Measurements from ENCODE around the gene XRN2. TPM values are rescaled to one million over a fixed set of nuclear protein-coding genes. Genes with fewer than 3 reads are reported as not detected.

Gene XRN2
- total RNA-seq, 4 donors from 2014 or later: 55.5 to 80.8 (median 68.4) TPM

DNA sequence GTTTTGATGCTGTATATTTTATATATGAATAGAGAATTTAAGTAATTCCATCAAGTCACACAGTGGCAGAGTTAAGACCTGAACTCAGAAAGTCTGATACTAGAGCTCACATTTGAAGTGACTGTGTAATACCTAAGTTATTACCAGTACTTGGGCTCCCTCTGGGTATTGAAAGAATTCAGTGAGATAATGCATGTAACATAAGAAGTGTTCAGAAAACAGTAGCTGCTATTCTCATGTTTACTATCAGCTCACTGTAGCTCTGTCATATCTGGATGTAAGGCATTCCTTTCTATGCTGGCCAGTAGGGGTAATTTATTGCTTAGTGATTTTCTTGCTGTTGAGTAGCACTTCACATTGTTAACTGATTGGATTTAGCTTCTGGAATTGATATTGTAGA is 49.6 kb downstream of the XRN2 start:
- H3K27me3 ChIP-seq: no peaks in the 10 kb centered on the region
- no peak for TF ChIP-seq POLR2AphosphoS5 (IDR thresholded peaks at IDR 0.05)
- no peak for TF ChIP-seq POLR2A (IDR thresholded peaks at IDR 0.05)
- TF ChIP-seq EP300 (IDR thresholded peaks at IDR 0.05): no peak
- TF ChIP-seq, protein P1, sequence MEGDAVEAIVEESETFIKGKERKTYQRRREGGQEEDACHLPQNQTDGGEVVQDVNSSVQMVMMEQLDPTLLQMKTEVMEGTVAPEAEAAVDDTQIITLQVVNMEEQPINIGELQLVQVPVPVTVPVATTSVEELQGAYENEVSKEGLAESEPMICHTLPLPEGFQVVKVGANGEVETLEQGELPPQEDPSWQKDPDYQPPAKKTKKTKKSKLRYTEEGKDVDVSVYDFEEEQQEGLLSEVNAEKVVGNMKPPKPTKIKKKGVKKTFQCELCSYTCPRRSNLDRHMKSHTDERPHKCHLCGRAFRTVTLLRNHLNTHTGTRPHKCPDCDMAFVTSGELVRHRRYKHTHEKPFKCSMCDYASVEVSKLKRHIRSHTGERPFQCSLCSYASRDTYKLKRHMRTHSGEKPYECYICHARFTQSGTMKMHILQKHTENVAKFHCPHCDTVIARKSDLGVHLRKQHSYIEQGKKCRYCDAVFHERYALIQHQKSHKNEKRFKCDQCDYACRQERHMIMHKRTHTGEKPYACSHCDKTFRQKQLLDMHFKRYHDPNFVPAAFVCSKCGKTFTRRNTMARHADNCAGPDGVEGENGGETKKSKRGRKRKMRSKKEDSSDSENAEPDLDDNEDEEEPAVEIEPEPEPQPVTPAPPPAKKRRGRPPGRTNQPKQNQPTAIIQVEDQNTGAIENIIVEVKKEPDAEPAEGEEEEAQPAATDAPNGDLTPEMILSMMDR (IDR thresholded peaks at IDR 0.05): no peak
- H3K27ac ChIP-seq: no peak overlapping the region
- H3K36me3 ChIP-seq: peaks cover under 1 to 65% of the 10 kb centered on the region in 2 donors
- H3K4me3 ChIP-seq: no peak overlapping the region
- no peaks in the 10 kb centered on the region for H3K9me3 ChIP-seq
- no peak for ATAC-seq
- H3K4me1 ChIP-seq: no peaks in the 10 kb centered on the region

DNA sequence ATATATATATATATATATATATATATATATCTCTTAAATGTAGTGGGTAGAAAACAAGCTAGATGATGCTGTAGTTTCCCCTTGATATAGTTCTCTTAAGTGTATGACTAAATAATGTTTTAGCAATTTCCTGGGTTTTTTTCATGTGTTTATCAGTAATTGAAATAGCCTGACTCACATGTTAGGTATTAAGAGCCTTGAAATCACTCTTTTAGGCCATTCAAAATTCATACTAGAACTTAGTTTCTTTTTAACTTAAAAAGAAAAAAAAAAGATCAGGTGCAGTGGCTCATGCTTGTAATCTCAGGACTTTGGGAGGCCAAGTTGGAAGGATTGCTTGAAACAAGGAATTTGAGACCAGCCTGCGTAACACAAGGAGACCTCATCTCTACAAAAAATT is 50.1 kb downstream of the XRN2 start:
- Histone ChIP-seq H3K27me3 (no peaks in the 10 kb centered on the region), H3K9me3 (no peaks in the 10 kb centered on the region), H3K36me3 (peaks cover 4 to 65% of the 10 kb centered on the region in 2 donors), H3K4me3 (no peak overlapping the region), H3K4me1 (no peaks in the 10 kb centered on the region), H3K27ac (no peak overlapping the region)
- TF ChIP-seq POLR2AphosphoS5 (IDR thresholded peaks at IDR 0.05) (no peak), POLR2A (IDR thresholded peaks at IDR 0.05) (no peak), EP300 (IDR thresholded peaks at IDR 0.05) (no peak)
- TF ChIP-seq, protein P1 (IDR thresholded peaks at IDR 0.05): no peak
- WGBS, 2 donors (ENCODE audit: low coverage in 1 of 2): 100% methylated on average over 1 of the region's 1 CpG; no CpG with 5 or more reads in 1 of the 2 donors
- ATAC-seq: no peak

DNA sequence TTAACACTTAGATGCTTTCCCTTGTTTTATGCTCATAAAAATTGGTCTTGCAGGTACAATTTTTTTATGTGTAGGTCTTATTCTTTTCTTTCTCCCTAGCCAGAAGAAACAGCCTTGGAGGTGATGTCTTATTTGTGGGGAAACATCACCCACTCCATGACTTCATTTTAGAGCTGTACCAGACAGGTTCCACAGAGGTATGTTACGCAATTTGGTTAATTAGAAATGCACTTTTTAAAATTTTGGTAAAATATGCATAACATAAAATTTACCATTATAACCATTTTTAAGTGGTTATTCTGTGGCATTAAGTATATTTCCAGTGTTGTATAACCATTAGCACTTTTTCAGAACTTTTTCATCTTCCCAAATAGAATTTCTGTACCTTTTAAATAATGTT is 52.9 kb downstream of the XRN2 start:
- Histone ChIP-seq H3K4me3 (no peak overlapping the region), H3K27me3 (no peaks in the 10 kb centered on the region), H3K36me3 (peaks cover 4 to 63% of the 10 kb centered on the region in 2 donors), H3K9me3 (no peaks in the 10 kb centered on the region), H3K27ac (no peak overlapping the region), H3K4me1 (peaks cover 0 to 6% (median 0%) of the 10 kb centered on the region in 3 donors)
- ATAC-seq: no peak
- TF ChIP-seq, protein P1 (IDR thresholded peaks at IDR 0.05): no peak
- no peak for TF ChIP-seq EP300 (IDR thresholded peaks at IDR 0.05)
- no peak for TF ChIP-seq POLR2A (IDR thresholded peaks at IDR 0.05)
- TF ChIP-seq POLR2AphosphoS5 (IDR thresholded peaks at IDR 0.05): no peak
- 0 to 60% methylated on average over 1 of the region's 1 CpG for WGBS, 2 donors (ENCODE audit: low coverage in 1 of 2)

DNA sequence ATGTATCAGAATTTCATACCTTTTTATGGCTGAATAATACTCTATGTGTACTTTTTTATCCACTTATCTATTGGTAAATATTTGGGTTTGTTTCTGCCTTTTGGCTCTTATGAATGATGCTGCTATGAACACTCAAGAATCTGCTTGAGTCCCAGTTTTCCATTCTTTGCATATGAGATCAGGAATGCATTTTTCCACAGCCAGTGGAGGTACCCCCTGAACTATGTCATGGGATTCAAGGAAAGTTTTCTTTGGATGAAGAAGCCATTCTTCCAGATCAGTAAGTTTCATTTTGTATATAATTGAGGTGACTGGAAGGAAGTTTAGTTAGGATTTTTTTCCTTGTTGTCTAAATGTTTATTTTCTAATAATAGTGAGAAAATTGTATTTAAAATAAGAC is 53.3 kb downstream of the XRN2 start:
- Histone ChIP-seq H3K9me3 (no peaks in the 10 kb centered on the region), H3K4me3 (no peak overlapping the region), H3K36me3 (peaks cover 4 to 63% of the 10 kb centered on the region in 2 donors), H3K4me1 (peaks cover 0 to 8% (median 0%) of the 10 kb centered on the region in 3 donors), H3K27me3 (no peaks in the 10 kb centered on the region), H3K27ac (no peak overlapping the region)
- ATAC-seq: no peak
- TF ChIP-seq POLR2AphosphoS5 (IDR thresholded peaks at IDR 0.05) (no peak), POLR2A (IDR thresholded peaks at IDR 0.05) (no peak), EP300 (IDR thresholded peaks at IDR 0.05) (no peak)
- TF ChIP-seq, protein P1 (IDR thresholded peaks at IDR 0.05): no peak

DNA sequence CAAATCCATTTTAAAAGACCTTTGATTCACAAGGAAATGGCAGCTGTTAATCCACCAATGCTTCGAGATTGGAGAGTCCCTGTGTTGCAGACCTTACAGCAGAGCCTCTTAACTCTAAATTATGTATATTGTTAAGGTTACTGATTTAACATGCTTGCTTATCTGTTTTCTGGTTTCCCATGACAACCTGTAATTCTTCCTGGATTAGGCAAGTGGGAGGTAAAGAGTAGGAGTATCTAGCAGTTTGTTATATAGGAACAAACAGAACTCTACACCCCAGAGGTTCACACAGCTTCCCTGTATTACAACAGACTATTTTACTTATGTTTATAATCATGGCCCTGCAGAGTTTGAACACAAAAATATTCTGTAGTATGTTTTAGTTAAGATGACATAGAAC is 54.7 kb downstream of the XRN2 start:
- H3K4me3 ChIP-seq: no peak overlapping the region
- no peak for ATAC-seq
- 78 to 100% methylated on average over 1 of the region's 1 CpG for WGBS, 2 donors (ENCODE audit: low coverage in 1 of 2)

More for the DNA sequence above, 54.7 kb downstream of the XRN2 start:
- Histone ChIP-seq H3K27ac (no peak overlapping the region), H3K4me1 (peaks cover 0 to 8% (median 0%) of the 10 kb centered on the region in 3 donors), H3K36me3 (peaks cover 4 to 66% of the 10 kb centered on the region in 2 donors), H3K27me3 (no peaks in the 10 kb centered on the region), H3K9me3 (no peaks in the 10 kb centered on the region)
- TF ChIP-seq, protein P1 (IDR thresholded peaks at IDR 0.05): no peak
- TF ChIP-seq POLR2A (IDR thresholded peaks at IDR 0.05): no peak
- no peak for TF ChIP-seq EP300 (IDR thresholded peaks at IDR 0.05)
- TF ChIP-seq POLR2AphosphoS5 (IDR thresholded peaks at IDR 0.05): no peak

Data from gastroesophageal sphincter (tissue), 4 donors.